Hepatocyte (in vitro differentiated cells): ENCODE data around the gene TMEM63B. TPM values are rescaled to one million over a fixed set of nuclear protein-coding genes. Genes with fewer than 3 reads are reported as not detected.

Experiments
- DNase-seq: peaks from one replicate; pipeline ENCODE4 v3.0.0-alpha.2; 2016; ENCODE audit warnings: low spot score
- H2AFZ ChIP-seq: fragments of 200-600 bp; sonication (generic); 2 replicates; pipeline ENCODE4 v1.6.0; 2016; ENCODE audit warnings: antibody characterized with exemption, mild to moderate bottlenecking
- H3K27ac ChIP-seq: fragments of 200-600 bp; sonication (generic); 2 replicates; pipeline ENCODE4 v1.5.1; 2016; ENCODE audit warnings: mild to moderate bottlenecking
- H3K27me3 ChIP-seq: fragments of 200-600 bp; sonication (generic); 2 replicates; pipeline ENCODE4 v1.6.1; 2016
- H3K36me3 ChIP-seq: fragments of 200-600 bp; sonication (generic); replicated peaks from 2 replicates; pipeline ENCODE4 v1.5.1; 2016; ENCODE audit warnings: low read depth; ENCODE audit not compliant: insufficient read depth
- H3K4me1 ChIP-seq: fragments of 200-600 bp; sonication (generic); 2 replicates; pipeline ENCODE4 v1.5.1; 2016; ENCODE audit warnings: mild to moderate bottlenecking, moderate library complexity; ENCODE audit not compliant: insufficient read depth
- H3K4me2 ChIP-seq: fragments of 200-600 bp; sonication (generic); 2 replicates; pipeline ENCODE4 v1.6.0; 2016
- H3K4me3 ChIP-seq: fragments of 200-600 bp; sonication (generic); 2 replicates; pipeline ENCODE4 v1.5.1; 2016; ENCODE audit warnings: mild to moderate bottlenecking
- H3K79me2 ChIP-seq: fragments of 200-600 bp; sonication (generic); 2 replicates; pipeline ENCODE4 v1.6.0; 2017; ENCODE audit warnings: mild to moderate bottlenecking
- H3K9me2 ChIP-seq: fragments of 200-600 bp; sonication (generic); replicated peaks from 2 replicates; pipeline ENCODE4 v1.6.0; 2017; ENCODE audit warnings: mild to moderate bottlenecking; ENCODE audit not compliant: insufficient read depth
- H3K9me3 ChIP-seq: fragments of 200-600 bp; sonication (generic); 2 replicates; pipeline ENCODE4 v1.5.1; 2016; ENCODE audit warnings: low read depth, mild to moderate bottlenecking
- H4K20me1 ChIP-seq: fragments of 200-600 bp; sonication (generic); 2 replicates; pipeline ENCODE4 v1.6.0; 2016; ENCODE audit warnings: mild to moderate bottlenecking; ENCODE audit not compliant: insufficient read depth, poor library complexity, severe bottlenecking
- EZH2 ChIP-seq: fragments of 200-600 bp; sonication (generic); IDR thresholded peaks from 2 replicates; pipeline ENCODE4 v1.6.1; 2016; ENCODE audit warnings: antibody characterized with exemption, mild to moderate bottlenecking, borderline replicate concordance
- EZH2phosphoT487 ChIP-seq: fragments of 200-600 bp; sonication (generic); IDR thresholded peaks from one replicate; pipeline ENCODE4 v1.6.1; 2018; ENCODE audit warnings: antibody characterized with exemption, mild to moderate bottlenecking, low read depth, moderate library complexity; ENCODE audit not compliant: unreplicated experiment, severe bottlenecking
- WGBS: methylation state at CpG from one replicate; pipeline ENCODE4 v1.1.6; 2016; ENCODE audit warnings: low lambda C conversion rate; ENCODE audit errors: missing lambda C conversion rate; 5-methylcytosine and 5-hydroxymethylcytosine counted together
- polyA plus RNA-seq: library from polyadenylated mRNA; unstranded; fragments of >200 nt; fragmentation: Nextera tagmentation; extraction: Ambion mirVana; gene quantifications from 2 replicates; pipeline ENCODE4 v1.2.1, GENCODE V29; 2016
- total RNA-seq: library from RNA; depleted of rRNA; stranded (reverse); fragments of >200 nt; gene quantifications from 2 replicates; pipeline ENCODE4 v1.2.3, GENCODE V29; 2014
- TF ChIP-seq, protein P1 (sequence below): fragments of 200-600 bp; sonication (generic); IDR thresholded peaks from 2 replicates; pipeline ENCODE4 v1.5.1; 2016; ENCODE audit warnings: antibody characterized with exemption, mild to moderate bottlenecking; ENCODE audit not compliant: poor library complexity

The TMEM63B gene
- total and polyA plus RNA-seq, 2 experiments from 2014 or later: 31.4 to 43.5 TPM

- DNase-seq: no peak
- no peak overlapping the region for H3K4me3 ChIP-seq
- no peaks in the 10 kb centered on the region for H3K27me3 ChIP-seq
- H3K27ac ChIP-seq: no peak overlapping the region
- no peaks in the 10 kb centered on the region for H3K9me2 ChIP-seq
- WGBS: 84% methylated on average over 3 of the region's 3 CpGs
- no peaks in the 10 kb centered on the region for H3K4me1 ChIP-seq
- no peak overlapping the region for H3K4me2 ChIP-seq
- H3K9me3 ChIP-seq: no peaks in the 10 kb centered on the region
- no peaks in the 10 kb centered on the region for H3K36me3 ChIP-seq
- no peaks in the 10 kb centered on the region for H3K79me2 ChIP-seq
- TF ChIP-seq EZH2phosphoT487: no peak
- TF ChIP-seq EZH2: no peak
- TF ChIP-seq, protein P1, sequence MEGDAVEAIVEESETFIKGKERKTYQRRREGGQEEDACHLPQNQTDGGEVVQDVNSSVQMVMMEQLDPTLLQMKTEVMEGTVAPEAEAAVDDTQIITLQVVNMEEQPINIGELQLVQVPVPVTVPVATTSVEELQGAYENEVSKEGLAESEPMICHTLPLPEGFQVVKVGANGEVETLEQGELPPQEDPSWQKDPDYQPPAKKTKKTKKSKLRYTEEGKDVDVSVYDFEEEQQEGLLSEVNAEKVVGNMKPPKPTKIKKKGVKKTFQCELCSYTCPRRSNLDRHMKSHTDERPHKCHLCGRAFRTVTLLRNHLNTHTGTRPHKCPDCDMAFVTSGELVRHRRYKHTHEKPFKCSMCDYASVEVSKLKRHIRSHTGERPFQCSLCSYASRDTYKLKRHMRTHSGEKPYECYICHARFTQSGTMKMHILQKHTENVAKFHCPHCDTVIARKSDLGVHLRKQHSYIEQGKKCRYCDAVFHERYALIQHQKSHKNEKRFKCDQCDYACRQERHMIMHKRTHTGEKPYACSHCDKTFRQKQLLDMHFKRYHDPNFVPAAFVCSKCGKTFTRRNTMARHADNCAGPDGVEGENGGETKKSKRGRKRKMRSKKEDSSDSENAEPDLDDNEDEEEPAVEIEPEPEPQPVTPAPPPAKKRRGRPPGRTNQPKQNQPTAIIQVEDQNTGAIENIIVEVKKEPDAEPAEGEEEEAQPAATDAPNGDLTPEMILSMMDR: no peak
- H4K20me1 ChIP-seq: no peaks in the 10 kb centered on the region
- H2AFZ ChIP-seq: no peak overlapping the region
Measured at GRCh38 chr6:44150317-44150917, 23.1 kb downstream of the TMEM63B start.

- Histone ChIP-seq H3K9me2 (no peaks in the 10 kb centered on the region), H2AFZ (no peak overlapping the region), H3K79me2 (no peaks in the 10 kb centered on the region), H3K4me1 (peaks cover 11% of the 10 kb centered on the region), H3K4me3 (no peak overlapping the region), H3K27ac (no peak overlapping the region), H3K4me2 (no peak overlapping the region), H3K27me3 (no peaks in the 10 kb centered on the region), H3K36me3 (no peaks in the 10 kb centered on the region), H3K9me3 (no peaks in the 10 kb centered on the region), H4K20me1 (no peaks in the 10 kb centered on the region)
- DNase-seq: peak; percentile 87
- WGBS: 31% methylated on average over 31 of the region's 31 CpGs
- TF ChIP-seq, protein P1: peak; percentile 98
- no peak for TF ChIP-seq EZH2phosphoT487
Measured at GRCh38 chr6:44151348-44152108, 24.2 kb downstream of the TMEM63B start.

DNA sequence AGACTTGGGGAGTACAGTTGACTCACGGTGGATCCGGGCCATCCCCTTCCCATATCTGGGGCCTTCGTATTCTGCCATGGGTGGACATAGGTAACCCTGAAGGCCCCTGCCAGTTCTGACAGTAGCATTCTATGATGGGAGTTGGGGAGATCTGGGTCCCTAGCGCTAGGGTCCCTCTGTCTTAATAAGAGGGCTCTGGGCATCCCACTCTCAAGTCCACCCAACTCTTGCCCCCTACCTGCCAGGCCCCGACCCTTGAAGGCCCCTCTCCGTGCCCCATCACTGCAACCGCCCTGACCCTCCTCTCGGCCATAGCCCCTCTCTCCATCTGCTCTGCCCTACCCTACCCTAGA is 24.7 kb downstream of the TMEM63B start:
- H3K79me2 ChIP-seq: no peaks in the 10 kb centered on the region
- TF ChIP-seq, protein P1: no peak
- no peak for TF ChIP-seq EZH2
- TF ChIP-seq EZH2phosphoT487: no peak
- H4K20me1 ChIP-seq: no peaks in the 10 kb centered on the region
- no peaks in the 10 kb centered on the region for H3K36me3 ChIP-seq
- 51% methylated on average over 7 of the region's 8 CpGs for WGBS
- no peaks in the 10 kb centered on the region for H3K9me3 ChIP-seq
- H3K4me1 ChIP-seq: peaks cover 17% of the 10 kb centered on the region
- no peak overlapping the region for H3K4me3 ChIP-seq
- no peaks in the 10 kb centered on the region for H3K27me3 ChIP-seq
- no peak overlapping the region for H3K4me2 ChIP-seq
- DNase-seq: no peak
- H2AFZ ChIP-seq: no peak overlapping the region
- H3K27ac ChIP-seq: no peak overlapping the region
- no peaks in the 10 kb centered on the region for H3K9me2 ChIP-seq
